ENCODE results near the gene UROC1.

- TF ChIP-seq CTCF (conservative IDR thresholded peaks at IDR 0.05; ENCODE audit: low read length) (no peak), EZH2phosphoT487 (IDR thresholded peaks at IDR 0.05; ENCODE audit: borderline replicate concordance) (no peak)
Measured at GRCh38 chr3:126464997-126465396, 52.6 kb downstream of the UROC1 start.

All from Loucy (cell line).